Measurements from ENCODE around the gene CAPN5.

DNA sequence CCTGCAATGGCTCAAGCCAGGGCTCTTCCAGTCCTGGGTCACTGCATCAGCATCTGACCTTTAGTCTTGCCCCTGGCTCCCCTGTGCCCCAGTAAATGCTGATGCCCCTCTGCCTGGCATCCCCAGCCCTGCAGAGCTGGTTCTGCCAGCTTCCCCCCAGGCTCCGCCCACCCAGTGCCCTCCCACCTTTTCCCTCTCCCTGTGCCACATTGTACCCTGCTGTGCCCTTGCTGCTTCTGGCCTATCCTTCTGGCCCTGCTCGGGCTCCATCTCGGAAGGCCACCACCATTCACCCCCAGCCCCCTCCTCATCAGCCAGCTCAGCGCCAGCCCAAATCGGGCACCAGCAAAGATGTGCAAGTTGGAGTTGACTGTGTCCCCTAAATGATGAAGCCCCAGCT, 7.4 kb downstream of the CAPN5 start:
- no peak for TF ChIP-seq CTCF (IDR thresholded peaks at IDR 0.05; ENCODE audit: low read depth, low read length, missing input control)
- TF ChIP-seq, protein P1, sequence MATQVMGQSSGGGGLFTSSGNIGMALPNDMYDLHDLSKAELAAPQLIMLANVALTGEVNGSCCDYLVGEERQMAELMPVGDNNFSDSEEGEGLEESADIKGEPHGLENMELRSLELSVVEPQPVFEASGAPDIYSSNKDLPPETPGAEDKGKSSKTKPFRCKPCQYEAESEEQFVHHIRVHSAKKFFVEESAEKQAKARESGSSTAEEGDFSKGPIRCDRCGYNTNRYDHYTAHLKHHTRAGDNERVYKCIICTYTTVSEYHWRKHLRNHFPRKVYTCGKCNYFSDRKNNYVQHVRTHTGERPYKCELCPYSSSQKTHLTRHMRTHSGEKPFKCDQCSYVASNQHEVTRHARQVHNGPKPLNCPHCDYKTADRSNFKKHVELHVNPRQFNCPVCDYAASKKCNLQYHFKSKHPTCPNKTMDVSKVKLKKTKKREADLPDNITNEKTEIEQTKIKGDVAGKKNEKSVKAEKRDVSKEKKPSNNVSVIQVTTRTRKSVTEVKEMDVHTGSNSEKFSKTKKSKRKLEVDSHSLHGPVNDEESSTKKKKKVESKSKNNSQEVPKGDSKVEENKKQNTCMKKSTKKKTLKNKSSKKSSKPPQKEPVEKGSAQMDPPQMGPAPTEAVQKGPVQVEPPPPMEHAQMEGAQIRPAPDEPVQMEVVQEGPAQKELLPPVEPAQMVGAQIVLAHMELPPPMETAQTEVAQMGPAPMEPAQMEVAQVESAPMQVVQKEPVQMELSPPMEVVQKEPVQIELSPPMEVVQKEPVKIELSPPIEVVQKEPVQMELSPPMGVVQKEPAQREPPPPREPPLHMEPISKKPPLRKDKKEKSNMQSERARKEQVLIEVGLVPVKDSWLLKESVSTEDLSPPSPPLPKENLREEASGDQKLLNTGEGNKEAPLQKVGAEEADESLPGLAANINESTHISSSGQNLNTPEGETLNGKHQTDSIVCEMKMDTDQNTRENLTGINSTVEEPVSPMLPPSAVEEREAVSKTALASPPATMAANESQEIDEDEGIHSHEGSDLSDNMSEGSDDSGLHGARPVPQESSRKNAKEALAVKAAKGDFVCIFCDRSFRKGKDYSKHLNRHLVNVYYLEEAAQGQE (IDR thresholded peaks at IDR 0.05) = no peak
- no peak for TF ChIP-seq EGR1 (IDR thresholded peaks at IDR 0.05; ENCODE audit: low read depth in 2 of 2)
- no peak for TF ChIP-seq FOXA2 (IDR thresholded peaks at IDR 0.05)

Data from liver (tissue), 3 donors.